ENCODE data around the gene AKR1C4. TPM values are rescaled to one million over a fixed set of nuclear protein-coding genes. Genes with fewer than 3 reads are reported as not detected.
"Not testable (repeated sequence)": the region's sequence is repeated elsewhere in the genome, so short reads cannot be mapped to it uniquely, and the experiment has no call there.

The AKR1C4 gene
- total RNA-seq, 2 donors from 2014 or later = not detected

GRCh38 chr10:5252177-5253037 lies 55.8 kb downstream of the AKR1C4 start:
- Histone ChIP-seq H3K9me3 (no peaks in the 10 kb centered on the region), H3K27ac (no peak overlapping the region), H3K36me3 (no peaks in the 10 kb centered on the region), H3K4me3 (no peak overlapping the region), H3K4me1 (replicated peaks) (no peaks in the 10 kb centered on the region), H3K27me3 (replicated peaks; ENCODE audit: insufficient read depth) (no peaks in the 10 kb centered on the region)
- intact Hi-C loops (cut with DNase I) = no loop called here
- no peak for DNase-seq (ENCODE audit: low spot score)
- 74% methylated on average over 8 of the region's 8 CpGs for WGBS
- TF ChIP-seq POLR2AphosphoS5 (IDR thresholded peaks at IDR 0.05) (no peak), CTCF (IDR thresholded peaks at IDR 0.05) (no peak), POLR2A (IDR thresholded peaks at IDR 0.05) (no peak)

GRCh38 chr10:5254488-5254887 lies 57.9 kb downstream of the AKR1C4 start:
- intact Hi-C loops (cut with DNase I) = no loop called here
- WGBS = 78% methylated on average over 4 of the region's 4 CpGs
- no peak for DNase-seq (ENCODE audit: low spot score)
- Histone ChIP-seq H3K9me3 (no peaks in the 10 kb centered on the region), H3K4me1 (replicated peaks) (no peaks in the 10 kb centered on the region), H3K27me3 (replicated peaks; ENCODE audit: insufficient read depth) (no peaks in the 10 kb centered on the region), H3K36me3 (no peaks in the 10 kb centered on the region), H3K4me3 (no peak overlapping the region), H3K27ac (no peak overlapping the region)
- TF ChIP-seq CTCF (IDR thresholded peaks at IDR 0.05) (no peak), POLR2AphosphoS5 (IDR thresholded peaks at IDR 0.05) (no peak), POLR2A (IDR thresholded peaks at IDR 0.05) (no peak)

GRCh38 chr10:5257768-5258167 lies 61.1 kb downstream of the AKR1C4 start:
- H3K27me3 ChIP-seq (replicated peaks; ENCODE audit: insufficient read depth); H3K36me3 ChIP-seq; intact Hi-C loops (cut with DNase I); H3K4me3 ChIP-seq; H3K9me3 ChIP-seq; H3K27ac ChIP-seq; H3K4me1 ChIP-seq (replicated peaks); DNase-seq (ENCODE audit: low spot score): not testable (repeated sequence)
- 87% methylated on average over 3 of the region's 3 CpGs for WGBS

GRCh38 chr10:5259132-5259951 lies 62.7 kb downstream of the AKR1C4 start:
- H3K27me3 ChIP-seq (replicated peaks; ENCODE audit: insufficient read depth) = no peaks in the 10 kb centered on the region
- H3K27ac ChIP-seq = no peak overlapping the region
- H3K9me3 ChIP-seq = no peaks in the 10 kb centered on the region
- no peak for DNase-seq (ENCODE audit: low spot score)
- 65% methylated on average over 6 of the region's 6 CpGs for WGBS
- H3K36me3 ChIP-seq = no peaks in the 10 kb centered on the region
- H3K4me1 ChIP-seq (replicated peaks) = no peaks in the 10 kb centered on the region
- TF ChIP-seq POLR2A (IDR thresholded peaks at IDR 0.05) = no peak
- TF ChIP-seq POLR2AphosphoS5 (IDR thresholded peaks at IDR 0.05) = no peak
- TF ChIP-seq CTCF (IDR thresholded peaks at IDR 0.05) = no peak
- intact Hi-C loops (cut with DNase I) = no loop called here
- H3K4me3 ChIP-seq = no peak overlapping the region

- Histone ChIP-seq H3K27ac (no peak overlapping the region), H3K4me1 (replicated peaks) (no peaks in the 10 kb centered on the region), H3K9me3 (no peaks in the 10 kb centered on the region), H3K27me3 (replicated peaks; ENCODE audit: insufficient read depth) (no peaks in the 10 kb centered on the region), H3K36me3 (no peaks in the 10 kb centered on the region), H3K4me3 (no peak overlapping the region)
- DNase-seq (ENCODE audit: low spot score) = no peak
- WGBS = 37% methylated on average over 5 of the region's 5 CpGs
- intact Hi-C loops (cut with DNase I) = no loop called here
- TF ChIP-seq POLR2AphosphoS5 (IDR thresholded peaks at IDR 0.05) (no peak), CTCF (IDR thresholded peaks at IDR 0.05) (no peak)
Measured at GRCh38 chr10:5259952-5260578, 63.4 kb downstream of the AKR1C4 start.
